ENCODE results near the gene COL5A1. TPM values are rescaled to one million over a fixed set of nuclear protein-coding genes. Genes with fewer than 3 reads are reported as not detected.
A peak's percentile ranks its signal among the peaks of the same experiment; 100 is the strongest.

The COL5A1 gene
- total RNA-seq, 1 donor from 2014 or later = 6.1 TPM

DNA sequence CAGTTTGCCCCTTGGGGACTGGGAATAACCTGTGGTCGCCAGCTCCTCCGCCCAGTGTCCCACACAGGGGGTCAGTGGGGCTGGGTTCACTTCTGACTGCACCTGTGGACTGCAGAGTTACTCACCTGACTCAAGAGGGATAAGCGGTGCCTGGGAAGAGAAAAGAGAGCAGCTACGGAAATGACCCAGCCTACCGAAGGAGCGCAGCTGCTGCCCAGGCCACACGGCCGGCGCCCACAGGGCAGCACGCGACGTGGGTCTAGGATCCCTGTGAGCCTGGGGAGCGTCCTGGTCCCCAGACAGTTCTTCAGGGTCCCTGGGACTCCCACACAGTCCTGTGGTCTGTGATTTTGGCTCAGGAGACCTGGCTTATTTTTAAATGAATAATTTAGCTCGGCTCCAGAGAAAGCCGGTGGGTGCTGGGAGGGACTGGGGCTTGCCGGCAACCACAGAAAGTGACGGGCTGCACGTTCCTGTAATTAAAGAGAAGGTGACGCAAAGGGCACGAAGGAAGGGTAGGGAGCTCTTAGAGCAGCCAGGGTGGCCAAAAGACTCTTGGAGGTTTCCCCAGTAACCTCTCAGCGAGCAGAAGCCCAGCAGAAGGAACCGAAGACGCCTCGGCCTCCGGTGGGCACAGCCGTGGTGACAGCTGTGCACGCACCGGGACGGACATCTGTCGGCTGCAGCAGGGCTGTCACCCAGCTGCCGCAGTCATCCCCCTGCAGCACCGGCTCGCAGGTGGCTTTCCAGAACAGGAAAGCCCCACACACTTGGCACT lies 141.5 kb downstream of the COL5A1 start:
- Mint-ChIP-seq H3K27me3 (ENCODE audit: insufficient read depth, low read depth) (peaks cover 6% of the 10 kb centered on the region), H3K4me3 (no peak overlapping the region), H3K4me1 (peaks cover 15% of the 10 kb centered on the region), H3K36me3 (no peaks in the 10 kb centered on the region), H3K27ac (no peak overlapping the region), H3K9me3 (no peaks in the 10 kb centered on the region)
- no peak overlapping the region for H3K27ac ChIP-seq
- H3K4me1 ChIP-seq = peaks cover 13% of the 10 kb centered on the region
- no peak for DNase-seq (ENCODE audit: low spot score)
- H4K20me1 ChIP-seq (ENCODE audit: low read depth) = no peaks in the 10 kb centered on the region
- no peak overlapping the region for H3K4me3 ChIP-seq
- H3K79me2 ChIP-seq (ENCODE audit: low read depth) = no peaks in the 10 kb centered on the region
- H3K27me3 ChIP-seq = no peaks in the 10 kb centered on the region
- H3K4me2 ChIP-seq = no peak overlapping the region
- H3K36me3 ChIP-seq = no peaks in the 10 kb centered on the region
- TF ChIP-seq, protein P1, sequence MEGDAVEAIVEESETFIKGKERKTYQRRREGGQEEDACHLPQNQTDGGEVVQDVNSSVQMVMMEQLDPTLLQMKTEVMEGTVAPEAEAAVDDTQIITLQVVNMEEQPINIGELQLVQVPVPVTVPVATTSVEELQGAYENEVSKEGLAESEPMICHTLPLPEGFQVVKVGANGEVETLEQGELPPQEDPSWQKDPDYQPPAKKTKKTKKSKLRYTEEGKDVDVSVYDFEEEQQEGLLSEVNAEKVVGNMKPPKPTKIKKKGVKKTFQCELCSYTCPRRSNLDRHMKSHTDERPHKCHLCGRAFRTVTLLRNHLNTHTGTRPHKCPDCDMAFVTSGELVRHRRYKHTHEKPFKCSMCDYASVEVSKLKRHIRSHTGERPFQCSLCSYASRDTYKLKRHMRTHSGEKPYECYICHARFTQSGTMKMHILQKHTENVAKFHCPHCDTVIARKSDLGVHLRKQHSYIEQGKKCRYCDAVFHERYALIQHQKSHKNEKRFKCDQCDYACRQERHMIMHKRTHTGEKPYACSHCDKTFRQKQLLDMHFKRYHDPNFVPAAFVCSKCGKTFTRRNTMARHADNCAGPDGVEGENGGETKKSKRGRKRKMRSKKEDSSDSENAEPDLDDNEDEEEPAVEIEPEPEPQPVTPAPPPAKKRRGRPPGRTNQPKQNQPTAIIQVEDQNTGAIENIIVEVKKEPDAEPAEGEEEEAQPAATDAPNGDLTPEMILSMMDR (IDR thresholded peaks at IDR 0.05) = no peak
- TF ChIP-seq EZH2phosphoT487 (IDR thresholded peaks at IDR 0.05) (no peak), EZH2 (IDR thresholded peaks at IDR 0.05) (no peak)
- no peak overlapping the region for H2AFZ ChIP-seq (replicated peaks)
- H3K9me3 ChIP-seq (ENCODE audit: low read depth) = no peaks in the 10 kb centered on the region
- H3K9ac ChIP-seq = no peak overlapping the region
- H3F3A ChIP-seq (ENCODE audit: low read depth) = peaks cover 11% of the 10 kb centered on the region

DNA sequence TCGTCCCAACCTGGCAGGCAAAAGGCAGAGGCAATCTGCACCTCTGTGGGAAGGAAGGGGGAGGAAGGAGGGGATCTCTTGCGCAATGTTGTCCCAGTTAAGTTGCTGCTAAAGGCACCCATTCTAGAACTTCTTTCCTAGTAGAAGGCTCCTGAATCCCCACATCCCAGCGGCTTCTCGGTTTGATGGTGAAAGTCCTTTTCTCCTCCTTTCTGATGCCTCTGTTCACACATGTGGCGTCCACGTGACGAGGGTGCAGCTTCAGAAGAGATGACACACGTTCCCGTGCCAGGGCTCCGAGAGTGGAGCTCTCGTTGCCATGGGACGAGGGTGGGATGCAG lies 142.1 kb downstream of the COL5A1 start:
- Histone ChIP-seq H3K9me3 (ENCODE audit: low read depth) (no peaks in the 10 kb centered on the region), H3K79me2 (ENCODE audit: low read depth) (no peaks in the 10 kb centered on the region), H3K36me3 (no peaks in the 10 kb centered on the region), H4K20me1 (ENCODE audit: low read depth) (no peaks in the 10 kb centered on the region), H3K4me2 (no peak overlapping the region), H3K4me1 (peaks cover 13% of the 10 kb centered on the region), H3K4me3 (no peak overlapping the region), H2AFZ (replicated peaks) (no peak overlapping the region), H3K27ac (no peak overlapping the region), H3F3A (ENCODE audit: low read depth) (peaks cover 11% of the 10 kb centered on the region), H3K27me3 (no peaks in the 10 kb centered on the region), H3K9ac (no peak overlapping the region)
- no peaks in the 10 kb centered on the region for H3K36me3 Mint-ChIP-seq
- TF ChIP-seq, protein P1 (IDR thresholded peaks at IDR 0.05) = no peak
- TF ChIP-seq EZH2phosphoT487 (IDR thresholded peaks at IDR 0.05) (no peak), EZH2 (IDR thresholded peaks at IDR 0.05) (no peak)
- H3K4me1 Mint-ChIP-seq = peaks cover 15% of the 10 kb centered on the region
- H3K9me3 Mint-ChIP-seq = no peaks in the 10 kb centered on the region
- DNase-seq (ENCODE audit: low spot score) = no peak
- H3K4me3 Mint-ChIP-seq = no peak overlapping the region
- no peak overlapping the region for H3K27ac Mint-ChIP-seq
- H3K27me3 Mint-ChIP-seq (ENCODE audit: insufficient read depth, low read depth) = peaks cover 6% of the 10 kb centered on the region

DNA sequence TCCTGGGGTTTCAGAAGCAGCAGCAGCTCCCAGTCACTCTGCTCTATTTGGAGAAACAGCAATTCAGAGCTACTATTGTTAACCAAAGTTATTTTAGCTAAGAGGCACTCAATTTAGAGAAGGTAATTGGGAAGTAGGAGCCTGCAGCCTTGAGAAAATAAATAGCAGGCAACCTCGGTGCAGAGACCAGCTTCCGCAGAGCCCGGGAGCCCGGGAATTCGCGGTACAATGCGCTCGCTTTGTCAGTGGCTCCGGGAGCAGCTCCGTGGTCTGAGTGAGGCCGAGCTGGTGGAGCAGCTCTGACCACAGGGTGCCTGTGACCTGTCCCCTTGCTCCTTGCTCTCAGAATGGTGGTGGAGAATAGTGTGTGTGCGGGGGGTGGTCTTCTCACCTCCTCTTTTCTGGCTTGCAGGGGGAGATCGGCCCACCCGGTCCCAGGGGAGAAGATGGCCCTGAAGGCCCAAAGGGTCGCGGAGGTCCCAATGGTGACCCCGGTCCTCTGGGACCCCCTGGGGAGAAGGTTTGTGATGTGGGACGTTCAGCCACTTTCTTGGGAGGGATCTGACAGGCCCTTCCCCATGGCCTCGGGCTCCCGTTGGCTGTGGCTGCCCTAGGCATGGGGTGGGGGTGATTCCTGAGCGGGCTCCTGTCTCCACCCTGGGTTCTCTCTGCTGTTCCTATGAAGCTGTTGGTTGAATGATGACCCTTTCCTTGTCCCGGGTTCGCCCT lies 143.1 kb downstream of the COL5A1 start:
- H4K20me1 ChIP-seq (ENCODE audit: low read depth) = no peaks in the 10 kb centered on the region
- peaks cover 11% of the 10 kb centered on the region for H3F3A ChIP-seq (ENCODE audit: low read depth)
- peak overlapping the region; percentile 54 for H3K27ac ChIP-seq
- DNase-seq (ENCODE audit: low spot score) = peak; percentile 63
- H3K36me3 Mint-ChIP-seq = no peaks in the 10 kb centered on the region
- H3K27ac Mint-ChIP-seq = no peak overlapping the region
- H3K79me2 ChIP-seq (ENCODE audit: low read depth) = no peaks in the 10 kb centered on the region
- no peaks in the 10 kb centered on the region for H3K36me3 ChIP-seq
- peaks cover 6% of the 10 kb centered on the region for H3K27me3 Mint-ChIP-seq (ENCODE audit: insufficient read depth, low read depth)
- peaks cover 15% of the 10 kb centered on the region for H3K4me1 Mint-ChIP-seq
- H3K9me3 ChIP-seq (ENCODE audit: low read depth) = no peaks in the 10 kb centered on the region
- peak overlapping the region; percentile 12 for H3K4me2 ChIP-seq
- no peaks in the 10 kb centered on the region for H3K9me3 Mint-ChIP-seq
- H3K4me3 ChIP-seq = no peak overlapping the region
- H3K9ac ChIP-seq = no peak overlapping the region
- no peak overlapping the region for H3K4me3 Mint-ChIP-seq
- H3K27me3 ChIP-seq = no peaks in the 10 kb centered on the region
- H2AFZ ChIP-seq (replicated peaks) = no peak overlapping the region
- H3K4me1 ChIP-seq = peaks cover 13% of the 10 kb centered on the region
- TF ChIP-seq EZH2phosphoT487 (IDR thresholded peaks at IDR 0.05) = no peak
